ENCODE data around the gene RASL11B.

DNA sequence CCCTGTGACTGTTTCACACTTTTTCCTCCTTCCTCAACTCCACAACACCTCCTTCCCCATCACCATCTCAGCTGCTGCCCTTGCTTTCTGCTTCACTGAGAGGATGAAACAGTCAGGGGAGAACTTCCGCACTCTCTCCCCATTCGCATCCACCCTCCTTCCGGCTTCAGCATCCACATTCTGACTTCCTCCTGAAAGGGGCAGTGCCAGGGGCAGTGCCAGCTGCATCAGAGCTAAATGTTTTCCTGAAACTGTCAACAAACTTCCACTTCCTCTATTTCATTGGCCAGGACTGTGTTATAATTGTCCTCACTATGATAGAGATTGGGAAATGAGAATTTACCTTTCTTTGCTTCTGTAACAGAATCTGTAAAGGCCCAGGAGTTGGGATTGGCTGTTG is 18.2 kb upstream of the RASL11B start:
- TF ChIP-seq POLR2A (IDR thresholded peaks at IDR 0.05), result no peak
- TF ChIP-seq, protein P1, sequence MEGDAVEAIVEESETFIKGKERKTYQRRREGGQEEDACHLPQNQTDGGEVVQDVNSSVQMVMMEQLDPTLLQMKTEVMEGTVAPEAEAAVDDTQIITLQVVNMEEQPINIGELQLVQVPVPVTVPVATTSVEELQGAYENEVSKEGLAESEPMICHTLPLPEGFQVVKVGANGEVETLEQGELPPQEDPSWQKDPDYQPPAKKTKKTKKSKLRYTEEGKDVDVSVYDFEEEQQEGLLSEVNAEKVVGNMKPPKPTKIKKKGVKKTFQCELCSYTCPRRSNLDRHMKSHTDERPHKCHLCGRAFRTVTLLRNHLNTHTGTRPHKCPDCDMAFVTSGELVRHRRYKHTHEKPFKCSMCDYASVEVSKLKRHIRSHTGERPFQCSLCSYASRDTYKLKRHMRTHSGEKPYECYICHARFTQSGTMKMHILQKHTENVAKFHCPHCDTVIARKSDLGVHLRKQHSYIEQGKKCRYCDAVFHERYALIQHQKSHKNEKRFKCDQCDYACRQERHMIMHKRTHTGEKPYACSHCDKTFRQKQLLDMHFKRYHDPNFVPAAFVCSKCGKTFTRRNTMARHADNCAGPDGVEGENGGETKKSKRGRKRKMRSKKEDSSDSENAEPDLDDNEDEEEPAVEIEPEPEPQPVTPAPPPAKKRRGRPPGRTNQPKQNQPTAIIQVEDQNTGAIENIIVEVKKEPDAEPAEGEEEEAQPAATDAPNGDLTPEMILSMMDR (IDR thresholded peaks at IDR 0.05), result no peak

Measured in adrenal gland (tissue), 5 donors.